ENCODE data around the gene ETS1. TPM values are rescaled to one million over a fixed set of nuclear protein-coding genes. Genes with fewer than 3 reads are reported as not detected.

The ETS1 gene
- total and polyA plus RNA-seq, 4 donors: 20.7 to 154 (median 78.7) TPM

DNA sequence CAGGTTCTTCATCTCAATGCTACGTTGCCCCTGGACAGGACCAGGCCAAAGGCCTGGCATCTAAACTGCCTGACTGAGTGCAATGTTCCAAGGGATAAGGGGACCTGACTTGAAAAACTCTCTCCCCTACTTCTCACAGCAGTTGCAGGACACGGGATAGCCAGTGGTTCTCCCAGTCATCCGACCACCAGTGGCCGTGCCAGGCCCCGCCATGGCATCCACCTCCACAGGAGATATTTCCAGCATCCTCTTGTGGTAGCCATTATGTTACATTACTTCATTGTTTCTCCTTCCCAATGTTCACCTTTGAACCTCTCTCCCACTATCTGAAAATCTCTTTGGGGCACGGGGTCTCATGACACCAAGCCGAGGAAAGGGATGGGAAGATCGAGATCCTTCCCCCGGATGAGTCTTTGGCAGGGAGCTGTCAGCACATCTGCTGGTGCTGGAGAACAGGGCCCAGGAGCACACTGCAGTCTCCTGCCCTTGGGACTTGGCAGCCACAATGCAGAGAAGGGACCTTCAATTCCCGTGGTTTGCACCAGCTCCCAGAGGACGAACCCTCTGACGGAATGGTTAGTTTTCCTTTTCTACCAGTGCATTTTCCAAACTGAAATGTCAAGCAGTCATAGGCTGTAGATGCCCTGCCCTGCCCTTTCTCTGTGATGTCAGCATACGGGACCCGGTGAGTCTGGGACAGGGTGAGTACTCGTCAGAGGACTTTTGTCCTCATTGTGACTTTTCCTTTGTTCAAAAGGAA is 121.2 kb downstream of the ETS1 start:
- no peaks in the 10 kb centered on the region for H3K27me3 ChIP-seq (ENCODE audit: control insufficient read depth in 3 of 3, insufficient read depth in 3 of 3, low read length in 2 of 3)
- H3K4me3 ChIP-seq: no peak overlapping the region
- WGBS, 2 donors: 78 to 84% methylated on average over 15 of the region's 15 CpGs
- peaks cover 0 to 39% (median 3%) of the 10 kb centered on the region in 5 donors for H3K4me1 ChIP-seq (ENCODE audit: control insufficient read depth in 5 of 5, insufficient read depth in 5 of 5, low read length in 5 of 5)
- DNase-seq: no peak
- no peaks in the 10 kb centered on the region for H3K9me3 ChIP-seq (ENCODE audit: control insufficient read depth in 4 of 4, insufficient read depth in 3 of 4, low read length in 3 of 4)
- no peak for ATAC-seq (ENCODE audit: insufficient read depth, low FRiP score)
- TF ChIP-seq, protein P1, sequence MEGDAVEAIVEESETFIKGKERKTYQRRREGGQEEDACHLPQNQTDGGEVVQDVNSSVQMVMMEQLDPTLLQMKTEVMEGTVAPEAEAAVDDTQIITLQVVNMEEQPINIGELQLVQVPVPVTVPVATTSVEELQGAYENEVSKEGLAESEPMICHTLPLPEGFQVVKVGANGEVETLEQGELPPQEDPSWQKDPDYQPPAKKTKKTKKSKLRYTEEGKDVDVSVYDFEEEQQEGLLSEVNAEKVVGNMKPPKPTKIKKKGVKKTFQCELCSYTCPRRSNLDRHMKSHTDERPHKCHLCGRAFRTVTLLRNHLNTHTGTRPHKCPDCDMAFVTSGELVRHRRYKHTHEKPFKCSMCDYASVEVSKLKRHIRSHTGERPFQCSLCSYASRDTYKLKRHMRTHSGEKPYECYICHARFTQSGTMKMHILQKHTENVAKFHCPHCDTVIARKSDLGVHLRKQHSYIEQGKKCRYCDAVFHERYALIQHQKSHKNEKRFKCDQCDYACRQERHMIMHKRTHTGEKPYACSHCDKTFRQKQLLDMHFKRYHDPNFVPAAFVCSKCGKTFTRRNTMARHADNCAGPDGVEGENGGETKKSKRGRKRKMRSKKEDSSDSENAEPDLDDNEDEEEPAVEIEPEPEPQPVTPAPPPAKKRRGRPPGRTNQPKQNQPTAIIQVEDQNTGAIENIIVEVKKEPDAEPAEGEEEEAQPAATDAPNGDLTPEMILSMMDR (IDR thresholded peaks at IDR 0.05; ENCODE audit: control extremely low read depth, extremely low read depth): no peak
- peaks cover 11 to 36% (median 25%) of the 10 kb centered on the region in 4 donors for H3K36me3 ChIP-seq (ENCODE audit: control insufficient read depth in 4 of 4, insufficient read depth in 4 of 4, low read length in 4 of 4)
- H3K27ac ChIP-seq (ENCODE audit: low read depth in 1 of 2, low read length in 1 of 2): peak overlapping the region; percentile 20 to 90
- H3K9ac ChIP-seq (ENCODE audit: insufficient read depth in 1 of 2, low read length in 2 of 2): no peak overlapping the region

DNA sequence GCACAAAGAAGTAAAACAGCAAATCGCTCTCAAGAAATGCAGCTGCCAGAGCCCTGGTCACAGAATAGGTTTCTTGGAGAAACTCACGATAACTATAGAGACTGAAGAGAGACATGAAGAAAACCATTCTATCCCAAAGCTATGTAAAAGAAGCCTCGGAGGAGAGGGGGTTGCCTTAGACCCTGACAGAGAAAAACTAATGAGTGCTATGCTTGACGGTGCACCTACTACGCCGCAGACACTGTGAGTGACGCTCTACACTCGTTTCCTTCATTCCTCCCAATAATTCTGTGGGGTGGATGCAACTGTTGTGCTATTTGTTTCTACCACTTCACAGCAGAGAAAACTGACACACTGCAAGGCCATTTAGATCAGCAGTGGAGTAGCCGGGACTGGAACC is 121.8 kb downstream of the ETS1 start:
- TF ChIP-seq, protein P1 (IDR thresholded peaks at IDR 0.05; ENCODE audit: control extremely low read depth, extremely low read depth): no peak
- Histone ChIP-seq H3K4me3 (no peak overlapping the region), H3K4me1 (ENCODE audit: control insufficient read depth in 5 of 5, insufficient read depth in 5 of 5, low read length in 5 of 5) (peaks cover 0 to 39% (median 3%) of the 10 kb centered on the region in 5 donors), H3K27ac (ENCODE audit: low read depth in 1 of 2, low read length in 1 of 2) (peak overlapping the region; percentile 20 to 90), H3K27me3 (ENCODE audit: control insufficient read depth in 3 of 3, insufficient read depth in 3 of 3, low read length in 2 of 3) (no peaks in the 10 kb centered on the region), H3K36me3 (ENCODE audit: control insufficient read depth in 4 of 4, insufficient read depth in 4 of 4, low read length in 4 of 4) (peaks cover 16 to 36% (median 25%) of the 10 kb centered on the region in 4 donors), H3K9me3 (ENCODE audit: control insufficient read depth in 4 of 4, insufficient read depth in 3 of 4, low read length in 3 of 4) (no peaks in the 10 kb centered on the region), H3K9ac (ENCODE audit: insufficient read depth in 1 of 2, low read length in 2 of 2) (no peak overlapping the region)
- DNase-seq (no peak), ATAC-seq (ENCODE audit: insufficient read depth, low FRiP score) (no peak)
- 84 to 90% methylated on average over 9 of the region's 9 CpGs for WGBS, 2 donors

DNA sequence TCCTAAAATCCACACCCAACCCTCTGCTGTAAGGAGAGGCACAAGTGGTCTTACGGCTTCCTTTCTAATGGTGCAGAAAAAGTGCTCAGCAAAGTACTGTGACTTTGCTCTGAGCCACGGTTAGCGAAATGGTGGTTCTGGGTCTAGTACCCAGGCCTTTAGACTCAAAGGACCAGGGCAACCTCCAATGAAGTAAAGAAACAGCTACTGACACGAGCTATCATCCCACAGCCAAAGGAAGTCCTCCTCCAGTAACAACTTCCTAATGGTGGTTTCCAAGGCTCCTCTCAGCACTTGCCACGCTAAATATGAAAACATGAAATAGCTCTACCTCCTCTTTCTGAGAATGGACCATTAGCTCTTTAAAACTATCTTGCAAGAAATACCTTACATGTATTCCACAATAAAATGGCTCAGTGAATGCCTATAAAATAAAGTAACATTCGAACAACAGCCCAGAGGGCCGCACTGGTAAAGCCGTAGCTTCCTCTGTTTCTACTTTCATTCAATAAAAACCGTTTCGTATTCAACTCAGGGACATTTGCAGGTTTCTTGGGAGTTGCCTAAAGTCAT is 122.4 kb downstream of the ETS1 start:
- no peak for DNase-seq
- H3K4me1 ChIP-seq (ENCODE audit: control insufficient read depth in 5 of 5, insufficient read depth in 5 of 5, low read length in 5 of 5): peaks cover 0 to 39% (median 3%) of the 10 kb centered on the region in 5 donors
- no peaks in the 10 kb centered on the region for H3K27me3 ChIP-seq (ENCODE audit: control insufficient read depth in 3 of 3, insufficient read depth in 3 of 3, low read length in 2 of 3)
- H3K36me3 ChIP-seq (ENCODE audit: control insufficient read depth in 4 of 4, insufficient read depth in 4 of 4, low read length in 4 of 4): peaks cover 19 to 36% (median 24%) of the 10 kb centered on the region in 4 donors
- H3K4me3 ChIP-seq: no peak overlapping the region
- H3K27ac ChIP-seq (ENCODE audit: low read depth in 1 of 2, low read length in 1 of 2): peak overlapping the region; percentile 58 to 90
- H3K9me3 ChIP-seq (ENCODE audit: control insufficient read depth in 4 of 4, insufficient read depth in 3 of 4, low read length in 3 of 4): no peaks in the 10 kb centered on the region
- WGBS, 2 donors: 65 to 69% methylated on average over 10 of the region's 10 CpGs
- no peak for ATAC-seq (ENCODE audit: insufficient read depth, low FRiP score)
- no peak overlapping the region for H3K9ac ChIP-seq (ENCODE audit: insufficient read depth in 1 of 2, low read length in 2 of 2)
- TF ChIP-seq, protein P1 (IDR thresholded peaks at IDR 0.05; ENCODE audit: control extremely low read depth, extremely low read depth): no peak

Data from lung (tissue), 12 donors.